Stomach (tissue), 4 donors: ENCODE data around the gene KDM3B.
A peak's percentile ranks its signal among the peaks of the same experiment; 100 is the strongest.

Experiments
- POLR2AphosphoS5 ChIP-seq, 3 donors: sonication (generic); formaldehyde crosslinking; IDR thresholded peaks; one replicate each; pipeline ENCODE4 v1.6.1; 2016; ENCODE audit warnings: antibody characterized with exemption in 3 of 3
- TF ChIP-seq, protein P1 (sequence below), 7 experiments: fragments of 450-650 bp in 4 of 7; fragments of 200-600 bp in 3 of 7; sonication (generic) in 3 of 7; IDR thresholded peaks; one replicate each; pipeline ENCODE4 v1.5.1; 2016 to 2019; ENCODE audit warnings: antibody characterized with exemption in 7 of 7, control low read depth in 2 of 7, mild to moderate bottlenecking in 1 of 7

DNA sequence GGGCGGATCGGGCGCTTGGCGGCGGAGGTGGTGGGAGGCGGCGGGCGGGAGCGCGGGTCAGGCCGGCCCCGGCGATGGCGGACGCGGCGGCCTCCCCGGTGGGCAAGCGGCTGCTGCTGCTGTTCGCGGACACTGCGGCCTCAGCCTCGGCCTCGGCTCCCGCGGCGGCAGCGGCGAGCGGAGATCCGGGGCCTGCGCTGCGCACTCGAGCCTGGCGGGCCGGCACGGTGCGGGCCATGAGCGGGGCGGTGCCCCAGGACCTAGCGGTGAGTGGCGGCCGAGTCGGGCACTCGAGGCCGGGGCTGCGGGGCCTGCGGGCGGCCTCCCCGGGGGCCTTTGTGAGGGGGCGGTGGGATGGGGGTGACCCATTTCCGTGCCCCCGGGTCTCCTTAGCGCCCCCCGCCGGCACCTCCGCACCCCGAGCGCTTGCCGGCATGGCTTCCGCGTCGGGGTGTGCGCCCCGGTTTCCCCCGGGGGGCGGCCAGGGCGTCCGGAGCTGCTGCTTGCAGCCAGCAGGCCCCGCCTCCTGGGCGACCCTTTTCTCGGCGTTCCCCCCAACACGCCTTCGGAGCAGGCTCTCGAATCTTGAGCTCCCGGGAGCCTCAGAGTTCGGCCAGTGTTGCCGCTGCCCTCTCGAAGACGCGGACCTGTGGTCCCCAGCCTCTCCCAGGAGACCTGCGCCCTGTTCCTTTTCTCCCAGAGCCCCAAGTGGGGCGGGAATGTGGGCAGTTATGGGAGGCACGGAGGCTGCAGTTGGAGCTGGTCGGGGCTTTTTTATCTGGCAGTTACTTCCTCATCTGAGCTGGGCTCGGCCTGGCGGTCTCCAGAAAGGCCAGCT is 456 bp downstream of the KDM3B start:
- TF ChIP-seq, protein P1, sequence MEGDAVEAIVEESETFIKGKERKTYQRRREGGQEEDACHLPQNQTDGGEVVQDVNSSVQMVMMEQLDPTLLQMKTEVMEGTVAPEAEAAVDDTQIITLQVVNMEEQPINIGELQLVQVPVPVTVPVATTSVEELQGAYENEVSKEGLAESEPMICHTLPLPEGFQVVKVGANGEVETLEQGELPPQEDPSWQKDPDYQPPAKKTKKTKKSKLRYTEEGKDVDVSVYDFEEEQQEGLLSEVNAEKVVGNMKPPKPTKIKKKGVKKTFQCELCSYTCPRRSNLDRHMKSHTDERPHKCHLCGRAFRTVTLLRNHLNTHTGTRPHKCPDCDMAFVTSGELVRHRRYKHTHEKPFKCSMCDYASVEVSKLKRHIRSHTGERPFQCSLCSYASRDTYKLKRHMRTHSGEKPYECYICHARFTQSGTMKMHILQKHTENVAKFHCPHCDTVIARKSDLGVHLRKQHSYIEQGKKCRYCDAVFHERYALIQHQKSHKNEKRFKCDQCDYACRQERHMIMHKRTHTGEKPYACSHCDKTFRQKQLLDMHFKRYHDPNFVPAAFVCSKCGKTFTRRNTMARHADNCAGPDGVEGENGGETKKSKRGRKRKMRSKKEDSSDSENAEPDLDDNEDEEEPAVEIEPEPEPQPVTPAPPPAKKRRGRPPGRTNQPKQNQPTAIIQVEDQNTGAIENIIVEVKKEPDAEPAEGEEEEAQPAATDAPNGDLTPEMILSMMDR (IDR thresholded peaks at IDR 0.05) = peak in 3 of 7 experiments; percentile 17 to 67 (median 17)
- TF ChIP-seq POLR2AphosphoS5 (IDR thresholded peaks at IDR 0.05) = peak in 2 of 3 donors; percentile 53 to 55
